Measurements from ENCODE around the gene MORF4L1.

- no peak for TF ChIP-seq EZH2 (IDR thresholded peaks at IDR 0.05; ENCODE audit: borderline replicate concordance, insufficient read depth, low read length, poor library complexity, severe bottlenecking)
- TF ChIP-seq CTCF (IDR thresholded peaks at IDR 0.05; ENCODE audit: poor library complexity, severe bottlenecking): no peak
- no peak for TF ChIP-seq POLR2AphosphoS5 (IDR thresholded peaks at IDR 0.05)
Measured at GRCh38 chr15:78942741-78943140, 70.1 kb downstream of the MORF4L1 start.
